MM.1S (cell line): ENCODE data around the gene SPINDOC.

Source experiments
- DNase-seq: peaks from one replicate; pipeline ENCODE4 v3.0.0-alpha.2; 2015
- H2AFZ ChIP-seq: fragments of 300-600 bp; sonication (generic); 2 replicates; pipeline ENCODE4 v1.6.0; 2016; ENCODE audit warnings: antibody characterized with exemption, low read length
- H3F3A ChIP-seq: fragments of 300-600 bp; sonication (generic); 2 replicates; pipeline ENCODE4 v1.6.1; 2016; ENCODE audit warnings: mild to moderate bottlenecking, antibody characterized with exemption, low read length, moderate library complexity, mixed read lengths; ENCODE audit not compliant: insufficient read depth
- H3K27ac ChIP-seq: fragments of 300-600 bp; sonication (generic); 2 replicates; pipeline ENCODE4 v1.5.1; 2016; ENCODE audit warnings: mild to moderate bottlenecking, low read length
- H3K27me3 ChIP-seq: fragments of 300-600 bp; sonication (generic); replicated peaks from 2 replicates; pipeline ENCODE4 v1.6.0; 2016; ENCODE audit warnings: low read length; ENCODE audit not compliant: insufficient read depth
- H3K36me3 ChIP-seq: fragments of 300-600 bp; sonication (generic); replicated peaks from 2 replicates; pipeline ENCODE4 v1.6.1; 2016; ENCODE audit warnings: mild to moderate bottlenecking, low read length, mixed read lengths; ENCODE audit not compliant: insufficient read depth
- H3K4me1 ChIP-seq: fragments of 300-600 bp; sonication (generic); 2 replicates; pipeline ENCODE4 v1.6.1; 2016; ENCODE audit warnings: low read length, mixed read lengths
- H3K4me2 ChIP-seq: fragments of 300-600 bp; sonication (generic); 2 replicates; pipeline ENCODE4 v1.6.0; 2016; ENCODE audit warnings: low read depth, low read length
- H3K4me3 ChIP-seq: fragments of 300-600 bp; sonication (generic); 2 replicates; pipeline ENCODE4 v1.5.1; 2016; ENCODE audit warnings: low read length, mixed read lengths
- H3K79me2 ChIP-seq: fragments of 300-600 bp; sonication (generic); 2 replicates; pipeline ENCODE4 v1.6.1; 2016; ENCODE audit warnings: mixed run types, low read length, mixed read lengths
- H3K9ac ChIP-seq: fragments of 300-600 bp; sonication (generic); 2 replicates; pipeline ENCODE4 v1.6.1; 2016; ENCODE audit warnings: low read length, mixed read lengths
- H3K9me2 ChIP-seq: fragments of 300-600 bp; sonication (generic); replicated peaks from 2 replicates; pipeline ENCODE4 v1.6.1; 2016; ENCODE audit warnings: mild to moderate bottlenecking, low read length, mixed read lengths; ENCODE audit not compliant: insufficient read depth
- H3K9me3 ChIP-seq: fragments of 300-600 bp; sonication (generic); replicated peaks from 2 replicates; pipeline ENCODE4 v1.6.1; 2016; ENCODE audit warnings: mild to moderate bottlenecking, low read length, mixed read lengths; ENCODE audit not compliant: insufficient read depth
- H4K20me1 ChIP-seq: fragments of 300-600 bp; sonication (generic); 2 replicates; pipeline ENCODE4 v1.6.1; 2016; ENCODE audit warnings: mild to moderate bottlenecking, low read length, moderate library complexity, mixed read lengths; ENCODE audit not compliant: insufficient read depth
- EZH2 ChIP-seq: fragments of 300-600 bp; sonication (generic); optimal IDR thresholded peaks from 2 replicates; pipeline ENCODE3; 2017; ENCODE audit warnings: low read depth, mild to moderate bottlenecking, antibody characterized with exemption, low read length, mixed read lengths
- EZH2phosphoT487 ChIP-seq: fragments of 300-600 bp; sonication (generic); IDR thresholded peaks from 2 replicates; pipeline ENCODE4 v1.6.1; 2018; ENCODE audit warnings: antibody characterized with exemption, low read length
- TF ChIP-seq, protein P1 (sequence below): fragments of 300-600 bp; sonication (generic); IDR thresholded peaks from 2 replicates; pipeline ENCODE4 v1.5.1; 2016; ENCODE audit warnings: antibody characterized with exemption, low read length, mixed read lengths

Gene SPINDOC

DNA sequence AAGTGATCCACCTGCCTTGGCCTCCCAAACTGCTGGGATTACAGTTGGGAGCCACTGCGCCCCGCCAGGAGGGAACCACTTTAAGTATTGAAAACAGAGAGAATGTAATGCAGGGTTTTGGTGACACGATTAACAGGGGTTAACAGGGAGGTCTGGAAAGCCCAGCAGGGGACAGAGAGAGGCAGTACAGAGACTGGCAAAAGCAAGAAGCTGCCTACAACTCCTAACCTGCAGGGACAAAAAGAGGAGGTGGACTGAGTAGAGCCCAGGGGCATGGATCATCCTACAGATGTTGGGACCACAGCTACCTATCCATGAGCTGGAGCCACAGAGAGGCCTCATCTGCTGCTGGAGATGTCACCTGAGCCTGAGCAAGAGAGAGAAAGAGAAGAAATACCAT, 1.7 kb upstream of the SPINDOC start:
- DNase-seq = no peak
- no peak overlapping the region for H2AFZ ChIP-seq
- H3K27me3 ChIP-seq = no peaks in the 10 kb centered on the region
- 0 out of 2 replicates have a peak, but pooled peaks cover 3% of the 10 kb centered on the region for H3F3A ChIP-seq
- no peaks in the 10 kb centered on the region for H3K9me3 ChIP-seq
- H3K27ac ChIP-seq = no peak overlapping the region
- TF ChIP-seq EZH2 = no peak
- no peak for TF ChIP-seq EZH2phosphoT487
- TF ChIP-seq, protein P1, sequence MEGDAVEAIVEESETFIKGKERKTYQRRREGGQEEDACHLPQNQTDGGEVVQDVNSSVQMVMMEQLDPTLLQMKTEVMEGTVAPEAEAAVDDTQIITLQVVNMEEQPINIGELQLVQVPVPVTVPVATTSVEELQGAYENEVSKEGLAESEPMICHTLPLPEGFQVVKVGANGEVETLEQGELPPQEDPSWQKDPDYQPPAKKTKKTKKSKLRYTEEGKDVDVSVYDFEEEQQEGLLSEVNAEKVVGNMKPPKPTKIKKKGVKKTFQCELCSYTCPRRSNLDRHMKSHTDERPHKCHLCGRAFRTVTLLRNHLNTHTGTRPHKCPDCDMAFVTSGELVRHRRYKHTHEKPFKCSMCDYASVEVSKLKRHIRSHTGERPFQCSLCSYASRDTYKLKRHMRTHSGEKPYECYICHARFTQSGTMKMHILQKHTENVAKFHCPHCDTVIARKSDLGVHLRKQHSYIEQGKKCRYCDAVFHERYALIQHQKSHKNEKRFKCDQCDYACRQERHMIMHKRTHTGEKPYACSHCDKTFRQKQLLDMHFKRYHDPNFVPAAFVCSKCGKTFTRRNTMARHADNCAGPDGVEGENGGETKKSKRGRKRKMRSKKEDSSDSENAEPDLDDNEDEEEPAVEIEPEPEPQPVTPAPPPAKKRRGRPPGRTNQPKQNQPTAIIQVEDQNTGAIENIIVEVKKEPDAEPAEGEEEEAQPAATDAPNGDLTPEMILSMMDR = no peak
- no peak overlapping the region for H3K4me2 ChIP-seq
- no peak overlapping the region for H3K4me3 ChIP-seq
- H3K9ac ChIP-seq = no peak overlapping the region
- H3K36me3 ChIP-seq = no peaks in the 10 kb centered on the region
- H3K4me1 ChIP-seq = peaks cover 13% of the 10 kb centered on the region
- H3K9me2 ChIP-seq = no peaks in the 10 kb centered on the region
- H4K20me1 ChIP-seq = no peaks in the 10 kb centered on the region
- H3K79me2 ChIP-seq = peaks cover 31% of the 10 kb centered on the region

DNA sequence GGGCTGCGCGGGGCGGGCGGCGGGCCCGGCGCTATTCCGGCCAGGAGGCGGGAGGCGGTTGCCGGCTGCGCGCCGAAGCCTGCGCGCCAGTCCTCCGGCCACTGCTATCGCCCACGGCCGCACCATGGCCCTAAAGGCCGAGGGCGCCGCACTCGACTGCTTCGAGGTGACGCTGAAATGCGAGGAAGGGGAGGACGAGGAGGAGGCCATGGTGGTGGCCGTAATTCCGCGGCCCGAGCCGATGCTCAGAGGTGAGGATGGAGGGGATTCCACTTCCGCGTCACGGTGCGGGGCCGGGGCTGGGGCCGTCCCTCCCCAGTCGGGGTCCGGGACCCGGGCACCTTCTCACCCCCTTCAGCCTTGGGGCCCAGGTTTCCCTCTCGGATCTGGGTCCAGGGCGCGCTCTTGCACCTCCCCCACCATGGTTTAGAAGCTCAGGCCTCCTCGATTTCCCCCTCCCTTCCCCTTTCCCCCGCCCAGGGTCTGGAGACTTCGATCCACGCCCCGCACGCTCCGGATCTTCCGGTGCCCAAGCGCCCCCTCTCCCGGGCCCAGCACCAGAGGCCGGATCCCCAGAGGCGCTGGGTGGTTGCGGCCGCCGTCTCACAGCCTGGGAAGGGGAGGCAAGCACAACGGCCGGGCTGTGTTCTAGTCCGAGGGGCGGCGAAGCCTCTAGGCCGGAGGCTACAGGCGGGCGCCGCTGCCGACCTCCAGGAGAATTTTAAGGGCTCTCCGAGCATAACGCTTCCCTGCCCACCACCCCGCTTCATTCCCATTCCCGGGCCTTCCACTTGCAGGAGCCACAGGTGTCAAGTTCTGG, 517 bp downstream of the SPINDOC start:
- TF ChIP-seq EZH2 (no peak), EZH2phosphoT487 (no peak)
- TF ChIP-seq, protein P1 = no peak

DNA sequence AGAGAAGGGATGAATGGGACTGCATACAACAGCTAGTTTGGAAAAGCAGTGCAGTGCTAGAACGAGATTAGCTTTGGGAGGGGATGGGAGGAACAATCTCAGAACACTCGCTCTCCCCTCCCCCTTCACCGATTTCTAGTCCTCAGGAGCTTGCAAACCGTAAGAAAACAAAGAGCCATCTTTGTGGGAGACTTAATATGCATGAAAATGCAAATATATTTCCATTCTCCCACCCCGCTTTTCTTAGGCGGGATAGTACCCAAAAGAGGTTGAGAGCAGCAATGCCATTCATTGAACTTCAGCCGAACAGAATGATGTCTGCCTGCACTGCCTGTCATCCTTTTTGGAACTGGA, 1.1 kb downstream of the SPINDOC start:
- Histone ChIP-seq H3K4me3 (peak overlapping the region; percentile 97), H3F3A (0 out of 2 replicates have a peak, but pooled peaks cover 3% of the 10 kb centered on the region), H3K36me3 (peaks cover 6% of the 10 kb centered on the region; the same call in 1 of the 2 replicates), H3K4me1 (peaks cover 13% of the 10 kb centered on the region), H3K9me3 (no peaks in the 10 kb centered on the region), H4K20me1 (no peaks in the 10 kb centered on the region), H3K79me2 (peaks cover 42% of the 10 kb centered on the region), H3K27me3 (no peaks in the 10 kb centered on the region), H3K9ac (peak overlapping the region; percentile 90), H2AFZ (peak overlapping the region; percentile 94), H3K27ac (peak overlapping the region; percentile 7; the same call in 1 of the 2 replicates), H3K4me2 (peak overlapping the region; percentile 89), H3K9me2 (no peaks in the 10 kb centered on the region)
- no peak for DNase-seq
- TF ChIP-seq, protein P1 = no peak
- TF ChIP-seq EZH2phosphoT487 (no peak), EZH2 (no peak)

More for the DNA sequence above, 517 bp downstream of the SPINDOC start:
- Histone ChIP-seq H4K20me1 (no peaks in the 10 kb centered on the region), H3K4me3 (peak overlapping the region; percentile 97), H3K9me3 (no peaks in the 10 kb centered on the region), H3K4me2 (peak overlapping the region; percentile 89), H3K4me1 (peaks cover 13% of the 10 kb centered on the region), H3K27ac (peak overlapping the region; percentile 43; the same call in 1 of the 2 replicates), H3K79me2 (peaks cover 42% of the 10 kb centered on the region), H2AFZ (peak overlapping the region; percentile 94), H3K36me3 (peaks cover 6% of the 10 kb centered on the region; the same call in 1 of the 2 replicates), H3F3A (0 out of 2 replicates have a peak, but pooled peaks cover 3% of the 10 kb centered on the region), H3K9ac (peak overlapping the region; percentile 90), H3K9me2 (no peaks in the 10 kb centered on the region), H3K27me3 (no peaks in the 10 kb centered on the region)
- peak; percentile 50 for DNase-seq
